ENCODE measurements around the gene SCCPDH. TPM values are rescaled to one million over a fixed set of nuclear protein-coding genes. Genes with fewer than 3 reads are reported as not detected.
"Not testable (repeated sequence)": the region's sequence is repeated elsewhere in the genome, so short reads cannot be mapped to it uniquely, and the experiment has no call there.

The SCCPDH gene
- polyA plus RNA-seq, 1 experiment = 46.6 TPM

DNA sequence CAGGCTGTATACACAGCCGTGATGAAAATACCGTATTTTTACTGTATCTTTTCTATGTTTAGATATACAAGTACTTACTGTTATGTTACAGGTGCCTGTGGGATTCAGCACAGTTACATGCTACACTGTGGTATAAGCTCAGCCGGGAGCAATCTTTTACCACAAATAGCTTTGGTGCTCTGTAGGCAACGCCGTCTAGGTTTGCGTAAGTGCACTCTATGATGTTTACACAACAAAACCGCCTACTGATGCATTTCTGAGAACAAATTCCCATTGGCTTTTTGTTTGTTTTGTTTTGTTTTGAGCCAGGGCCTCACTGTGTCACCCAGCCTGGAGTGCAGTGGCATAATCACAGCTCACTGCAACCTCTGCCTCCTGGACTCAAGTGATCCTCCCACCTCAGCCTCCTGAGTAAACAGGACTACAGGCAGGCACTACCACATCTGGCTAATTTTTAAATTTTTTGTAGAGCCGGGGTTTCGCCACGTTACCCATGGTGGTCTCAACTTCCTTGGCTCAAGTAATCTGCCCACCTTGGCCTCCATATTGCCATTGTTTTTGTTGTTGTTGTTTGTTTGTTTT lies 81.0 kb downstream of the SCCPDH start:
- TF ChIP-seq, protein P1, sequence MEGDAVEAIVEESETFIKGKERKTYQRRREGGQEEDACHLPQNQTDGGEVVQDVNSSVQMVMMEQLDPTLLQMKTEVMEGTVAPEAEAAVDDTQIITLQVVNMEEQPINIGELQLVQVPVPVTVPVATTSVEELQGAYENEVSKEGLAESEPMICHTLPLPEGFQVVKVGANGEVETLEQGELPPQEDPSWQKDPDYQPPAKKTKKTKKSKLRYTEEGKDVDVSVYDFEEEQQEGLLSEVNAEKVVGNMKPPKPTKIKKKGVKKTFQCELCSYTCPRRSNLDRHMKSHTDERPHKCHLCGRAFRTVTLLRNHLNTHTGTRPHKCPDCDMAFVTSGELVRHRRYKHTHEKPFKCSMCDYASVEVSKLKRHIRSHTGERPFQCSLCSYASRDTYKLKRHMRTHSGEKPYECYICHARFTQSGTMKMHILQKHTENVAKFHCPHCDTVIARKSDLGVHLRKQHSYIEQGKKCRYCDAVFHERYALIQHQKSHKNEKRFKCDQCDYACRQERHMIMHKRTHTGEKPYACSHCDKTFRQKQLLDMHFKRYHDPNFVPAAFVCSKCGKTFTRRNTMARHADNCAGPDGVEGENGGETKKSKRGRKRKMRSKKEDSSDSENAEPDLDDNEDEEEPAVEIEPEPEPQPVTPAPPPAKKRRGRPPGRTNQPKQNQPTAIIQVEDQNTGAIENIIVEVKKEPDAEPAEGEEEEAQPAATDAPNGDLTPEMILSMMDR (IDR thresholded peaks at IDR 0.05; ENCODE audit: low read depth, low read length) = no peak
- Histone ChIP-seq H3K9me3 (ENCODE audit: control insufficient read depth, insufficient read depth, low read length) (peaks cover 3% of the 10 kb centered on the region; the same call in 1 of the 2 replicates), H3K27me3 (ENCODE audit: control insufficient read depth, insufficient read depth, low read length) (peaks cover 2% of the 10 kb centered on the region), H3K4me3 (ENCODE audit: low read depth, low read length) (no peak overlapping the region), H3K27ac (ENCODE audit: low read depth, low read length) (no peak overlapping the region)
- ChIA-PET POLR2A (no interaction called here), CTCF (interaction anchor here (0.5 kb wide), 1 partner anchor 12 kb away, joined by 4 read pairs; no protein-coding TSS in a partner anchor)
- DNase-seq (ENCODE audit: low read depth, low spot score) = no peak

DNA sequence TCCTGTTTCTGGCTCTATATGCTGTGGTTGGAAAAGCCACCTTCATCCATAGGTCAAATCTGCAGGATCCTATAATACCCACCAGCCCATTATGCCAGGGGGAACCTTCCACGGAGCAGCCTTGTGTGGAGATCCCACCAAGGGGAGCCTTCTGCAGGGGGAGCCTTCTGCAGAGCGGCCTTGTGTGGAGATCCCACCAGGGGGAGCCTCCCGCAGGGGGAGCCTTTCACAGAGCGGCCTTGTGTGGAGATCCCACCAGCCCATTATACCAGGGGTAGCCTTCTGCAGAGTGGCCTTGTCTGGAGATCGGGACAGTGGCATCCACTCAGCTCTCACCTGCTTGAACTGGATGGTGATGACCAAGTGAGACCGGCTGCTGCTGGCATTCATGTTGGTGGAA lies 85.3 kb downstream of the SCCPDH start:
- ChIA-PET CTCF (no interaction called here), POLR2A (no interaction called here)
- no peak overlapping the region for H3K4me3 ChIP-seq (ENCODE audit: low read depth, low read length)
- peaks cover 4% of the 10 kb centered on the region for H3K27me3 ChIP-seq (ENCODE audit: control insufficient read depth, insufficient read depth, low read length)
- no peak overlapping the region for H3K27ac ChIP-seq (ENCODE audit: low read depth, low read length)
- DNase-seq (ENCODE audit: low read depth, low spot score) = no peak
- TF ChIP-seq, protein P1 (IDR thresholded peaks at IDR 0.05; ENCODE audit: low read depth, low read length) = peak; percentile 8; the same call in 1 of the 2 replicates
- H3K9me3 ChIP-seq (ENCODE audit: control insufficient read depth, insufficient read depth, low read length) = no peaks in the 10 kb centered on the region

- Histone ChIP-seq H3K4me3 (ENCODE audit: low read depth, low read length) (no peak overlapping the region), H3K27ac (ENCODE audit: low read depth, low read length) (no peak overlapping the region), H3K27me3 (ENCODE audit: control insufficient read depth, insufficient read depth, low read length) (peaks cover 4% of the 10 kb centered on the region), H3K9me3 (ENCODE audit: control insufficient read depth, insufficient read depth, low read length) (no peaks in the 10 kb centered on the region)
- CTCF ChIA-PET = no interaction called here
- TF ChIP-seq, protein P1 (IDR thresholded peaks at IDR 0.05; ENCODE audit: low read depth, low read length) = no peak
- no peak for DNase-seq (ENCODE audit: low read depth, low spot score)
- POLR2A ChIA-PET = no interaction called here
Measured at GRCh38 chr1:246811985-246812384, 87.8 kb downstream of the SCCPDH start.

GRCh38 chr1:246813325-246813724 lies 89.1 kb downstream of the SCCPDH start:
- H3K27me3 ChIP-seq (ENCODE audit: control insufficient read depth, insufficient read depth, low read length); H3K4me3 ChIP-seq (ENCODE audit: low read depth, low read length); CTCF ChIA-PET; H3K27ac ChIP-seq (ENCODE audit: low read depth, low read length); POLR2A ChIA-PET; DNase-seq (ENCODE audit: low read depth, low spot score); H3K9me3 ChIP-seq (ENCODE audit: control insufficient read depth, insufficient read depth, low read length): not testable (repeated sequence)

DNA sequence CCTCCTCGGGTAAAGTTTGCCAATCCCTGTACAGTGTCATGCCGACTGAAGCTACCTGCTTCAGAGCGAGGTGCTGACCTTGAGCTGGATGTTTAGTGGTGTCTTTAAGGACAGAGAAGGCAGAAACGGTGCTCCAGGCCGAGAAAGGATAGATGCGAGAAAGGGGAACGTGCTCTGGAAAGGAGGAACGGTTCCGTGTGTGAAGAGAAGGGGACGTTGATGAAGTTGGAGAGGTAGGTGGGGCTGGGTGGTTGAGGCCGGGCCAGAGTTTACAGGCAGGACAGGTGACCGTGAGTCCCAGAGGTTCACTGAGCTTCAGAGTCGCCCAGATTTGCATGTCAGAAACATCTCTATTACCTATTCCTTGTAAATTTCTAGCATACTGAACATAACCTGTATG lies 90.7 kb downstream of the SCCPDH start:
- no peak for DNase-seq (ENCODE audit: low read depth, low spot score)
- TF ChIP-seq, protein P1 (IDR thresholded peaks at IDR 0.05; ENCODE audit: low read depth, low read length) = no peak
- Histone ChIP-seq H3K9me3 (ENCODE audit: control insufficient read depth, insufficient read depth, low read length) (no peaks in the 10 kb centered on the region), H3K27me3 (ENCODE audit: control insufficient read depth, insufficient read depth, low read length) (peaks cover 2% of the 10 kb centered on the region), H3K4me3 (ENCODE audit: low read depth, low read length) (no peak overlapping the region), H3K27ac (ENCODE audit: low read depth, low read length) (no peak overlapping the region)
- CTCF ChIA-PET = no interaction called here
- POLR2A ChIA-PET = no interaction called here
